ENCODE measurements around the gene SV2B. TPM values are rescaled to one million over a fixed set of nuclear protein-coding genes. Genes with fewer than 3 reads are reported as not detected.

SV2B gene
- total RNA-seq, 3 donors from 2014 or later = 0.41 to 4.2 (median 0.80) TPM

DNA sequence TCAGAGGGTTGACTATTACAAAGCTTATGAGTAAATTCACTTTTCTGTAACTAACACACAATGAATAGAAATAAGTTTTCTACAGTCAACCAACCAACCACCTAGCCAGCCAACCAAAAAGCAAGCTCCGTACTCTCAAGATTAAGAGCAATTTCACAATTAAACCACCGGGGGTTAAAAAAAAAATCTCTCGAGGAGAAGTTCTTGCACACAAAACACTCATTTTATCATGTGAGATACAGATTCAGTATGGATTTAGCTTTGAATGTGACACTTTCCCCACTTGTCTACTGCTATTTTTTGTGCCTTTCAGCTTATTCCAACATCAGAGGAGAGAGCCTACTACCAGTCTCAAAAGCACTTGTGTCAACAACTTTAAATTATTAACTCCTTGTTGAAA is 135.3 kb downstream of the SV2B start:
- Histone ChIP-seq H3K4me3 (no peak overlapping the region), H3K36me3 (ENCODE audit: low read depth) (no peaks in the 10 kb centered on the region), H3K4me1 (ENCODE audit: low read depth) (no peaks in the 10 kb centered on the region), H3K9me3 (no peaks in the 10 kb centered on the region)
- DNase-seq (no peak), ATAC-seq (no peak)
- TF ChIP-seq, protein P1, sequence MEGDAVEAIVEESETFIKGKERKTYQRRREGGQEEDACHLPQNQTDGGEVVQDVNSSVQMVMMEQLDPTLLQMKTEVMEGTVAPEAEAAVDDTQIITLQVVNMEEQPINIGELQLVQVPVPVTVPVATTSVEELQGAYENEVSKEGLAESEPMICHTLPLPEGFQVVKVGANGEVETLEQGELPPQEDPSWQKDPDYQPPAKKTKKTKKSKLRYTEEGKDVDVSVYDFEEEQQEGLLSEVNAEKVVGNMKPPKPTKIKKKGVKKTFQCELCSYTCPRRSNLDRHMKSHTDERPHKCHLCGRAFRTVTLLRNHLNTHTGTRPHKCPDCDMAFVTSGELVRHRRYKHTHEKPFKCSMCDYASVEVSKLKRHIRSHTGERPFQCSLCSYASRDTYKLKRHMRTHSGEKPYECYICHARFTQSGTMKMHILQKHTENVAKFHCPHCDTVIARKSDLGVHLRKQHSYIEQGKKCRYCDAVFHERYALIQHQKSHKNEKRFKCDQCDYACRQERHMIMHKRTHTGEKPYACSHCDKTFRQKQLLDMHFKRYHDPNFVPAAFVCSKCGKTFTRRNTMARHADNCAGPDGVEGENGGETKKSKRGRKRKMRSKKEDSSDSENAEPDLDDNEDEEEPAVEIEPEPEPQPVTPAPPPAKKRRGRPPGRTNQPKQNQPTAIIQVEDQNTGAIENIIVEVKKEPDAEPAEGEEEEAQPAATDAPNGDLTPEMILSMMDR (IDR thresholded peaks at IDR 0.05) = no peak
- intact Hi-C loops (cut with DNase I, micrococcal nuclease) = no loop called here

DNA sequence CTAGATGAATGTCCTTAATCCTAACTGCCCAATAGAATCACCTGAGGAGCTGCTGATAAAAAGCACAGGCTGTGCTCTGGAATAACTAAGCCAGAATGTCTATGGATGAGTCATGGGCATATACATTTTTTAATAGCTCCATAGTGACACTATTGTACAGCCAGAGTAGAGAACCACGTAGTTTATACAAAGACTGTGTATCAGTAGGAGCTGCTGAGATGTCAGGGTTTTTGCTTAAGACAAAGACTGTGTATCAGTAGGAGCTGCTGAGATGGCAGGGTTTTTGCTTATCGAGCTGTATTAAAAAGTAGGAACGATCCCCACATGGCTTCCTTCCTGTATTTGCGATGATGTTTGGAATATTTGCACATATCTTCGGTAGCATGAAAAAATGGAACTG is 137.4 kb downstream of the SV2B start:
- ATAC-seq = no peak
- intact Hi-C loops (cut with DNase I, micrococcal nuclease) = no loop called here
- no peak overlapping the region for H3K4me3 ChIP-seq
- DNase-seq = peak in 1 of 3 donors; percentile 3
- no peaks in the 10 kb centered on the region for H3K9me3 ChIP-seq
- H3K4me1 ChIP-seq (ENCODE audit: low read depth) = no peaks in the 10 kb centered on the region
- TF ChIP-seq, protein P1 (IDR thresholded peaks at IDR 0.05) = no peak
- no peaks in the 10 kb centered on the region for H3K36me3 ChIP-seq (ENCODE audit: low read depth)

DNA sequence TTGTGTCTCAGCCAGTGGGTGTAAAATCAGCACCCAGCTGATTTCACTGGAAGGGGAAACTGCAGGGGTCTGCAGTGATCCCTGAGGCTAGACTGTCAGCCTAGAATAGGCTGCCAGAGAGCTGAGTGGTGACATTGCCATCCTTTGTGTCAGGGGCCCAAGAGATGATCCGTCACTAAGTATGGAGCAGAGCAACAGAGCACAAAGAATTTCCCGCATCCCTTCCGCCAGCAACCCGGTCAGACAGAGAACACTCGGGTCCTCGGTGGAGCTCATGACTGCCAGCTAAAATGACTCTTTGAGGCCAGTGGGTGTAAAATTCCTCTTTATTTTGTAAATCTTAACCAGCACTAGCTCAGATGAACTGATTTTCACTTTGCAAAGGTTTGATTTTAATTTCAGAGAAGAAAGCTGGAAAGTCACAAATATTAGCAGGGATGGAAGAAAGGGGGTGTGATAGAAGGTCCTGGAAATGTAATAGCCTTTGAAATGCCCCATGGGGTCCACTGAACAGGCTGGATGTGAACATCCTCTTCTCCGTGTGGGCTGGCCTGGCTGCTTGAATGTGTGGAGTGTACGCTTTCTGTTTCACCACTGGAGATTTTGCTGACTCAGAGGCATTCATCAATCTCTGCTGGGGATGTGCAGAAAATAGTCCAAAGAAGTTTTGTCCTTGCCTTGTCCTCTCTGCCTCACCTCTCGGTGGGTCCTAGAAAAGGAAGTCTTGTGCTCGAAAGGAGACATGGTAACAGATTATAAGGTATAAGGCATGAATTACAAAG is 138.8 kb downstream of the SV2B start:
- TF ChIP-seq, protein P1 (IDR thresholded peaks at IDR 0.05) = no peak
- DNase-seq = no peak
- Histone ChIP-seq H3K4me1 (ENCODE audit: low read depth) (no peaks in the 10 kb centered on the region), H3K4me3 (no peak overlapping the region), H3K9me3 (no peaks in the 10 kb centered on the region), H3K36me3 (ENCODE audit: low read depth) (no peaks in the 10 kb centered on the region)
- intact Hi-C loops (cut with DNase I, micrococcal nuclease) = no loop called here
- ATAC-seq = no peak

DNA sequence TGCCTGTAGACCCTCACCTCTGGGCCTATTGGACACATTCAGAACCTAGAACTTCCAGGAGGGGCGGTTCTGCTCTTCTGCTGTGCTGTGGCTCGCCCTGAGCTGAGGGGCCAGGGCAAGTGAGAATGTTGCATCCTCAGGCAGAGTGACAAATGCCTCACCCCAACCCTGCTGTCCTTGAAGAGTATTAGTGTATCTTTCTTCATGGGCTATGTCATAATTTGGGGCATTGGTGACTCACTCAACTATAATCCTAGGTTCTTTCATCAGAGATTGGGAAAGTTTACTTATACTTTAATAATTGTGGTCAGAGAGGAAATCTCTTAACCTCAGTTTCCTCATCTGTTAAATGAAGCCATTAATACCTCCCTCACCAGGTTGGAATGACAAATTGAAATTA is 143.8 kb downstream of the SV2B start:
- DNase-seq (no peak), ATAC-seq (no peak)
- intact Hi-C loops (cut with DNase I, micrococcal nuclease) = no loop called here
- Histone ChIP-seq H3K4me3 (no peak overlapping the region), H3K36me3 (ENCODE audit: low read depth) (no peaks in the 10 kb centered on the region), H3K4me1 (ENCODE audit: low read depth) (no peaks in the 10 kb centered on the region), H3K9me3 (no peaks in the 10 kb centered on the region)
- TF ChIP-seq, protein P1 (IDR thresholded peaks at IDR 0.05) = no peak

DNA sequence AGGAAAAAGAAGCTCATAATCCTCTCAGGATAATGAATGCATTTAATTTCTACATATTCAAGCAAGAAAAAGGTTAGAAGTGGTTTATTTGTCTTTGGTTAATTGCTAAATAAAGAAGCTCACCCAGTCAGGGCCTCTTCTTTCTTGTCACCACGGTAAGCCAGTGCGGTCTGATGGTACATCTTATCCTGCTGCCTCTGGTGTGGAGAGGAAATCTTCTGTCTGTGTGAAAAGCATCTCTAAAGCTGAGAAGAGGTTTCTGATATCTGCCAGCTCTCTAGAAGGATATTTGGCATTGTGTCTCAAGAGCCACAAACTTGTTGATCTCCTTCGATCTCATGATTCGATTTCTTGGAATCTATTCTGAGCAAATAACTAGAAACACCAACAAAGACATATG is 144.9 kb downstream of the SV2B start:
- Histone ChIP-seq H3K4me1 (ENCODE audit: low read depth) (no peaks in the 10 kb centered on the region), H3K4me3 (no peak overlapping the region), H3K9me3 (no peaks in the 10 kb centered on the region), H3K36me3 (ENCODE audit: low read depth) (no peaks in the 10 kb centered on the region)
- TF ChIP-seq, protein P1 (IDR thresholded peaks at IDR 0.05) = no peak
- no peak for ATAC-seq
- intact Hi-C loops (cut with DNase I, micrococcal nuclease) = no loop called here
- no peak for DNase-seq

Data from mucosa of descending colon (tissue), 3 donors.